Psoas muscle (tissue), 8 donors: ENCODE results near the gene KLC4. TPM values are rescaled to one million over a fixed set of nuclear protein-coding genes. Genes with fewer than 3 reads are reported as not detected.

Experiments
- ATAC-seq, 4 donors: fragments of 200-7000 bp; cut with Tn5 transposase; one replicate each; pipeline ENCODE4 v1.9.1; 2020; ENCODE audit warnings: moderate library complexity in 3 of 4, mild to moderate bottlenecking in 2 of 4
- DNase-seq, 2 donors: peaks; one replicate each; pipeline ENCODE4 v3.0.0-alpha.2; 2020
- H3K27ac ChIP-seq: fragments of 200-600 bp; one replicate; pipeline ENCODE4 v1.8.0; 2022
- H3K27me3 ChIP-seq, 3 donors: fragments of 200-600 bp in 1 of 3; one replicate each; pipeline versions ENCODE4 v1.6.1 to v1.8.0; 2013 to 2022; ENCODE audit warnings: low read length in 2 of 3, mild to moderate bottlenecking in 2 of 3, moderate library complexity in 1 of 3; ENCODE audit not compliant: insufficient read depth in 3 of 3
- H3K36me3 ChIP-seq, 2 donors: fragments of 200-600 bp in 1 of 2; one replicate each; pipeline versions ENCODE4 v1.6.1 to v1.8.0; 2013 to 2022; ENCODE audit warnings: low read depth in 1 of 2, mild to moderate bottlenecking in 1 of 2, moderate library complexity in 1 of 2; ENCODE audit not compliant: insufficient read depth in 1 of 2
- H3K4me1 ChIP-seq: fragments of 200-600 bp; one replicate; pipeline ENCODE4 v1.8.0; 2022
- H3K4me3 ChIP-seq: fragments of 200-600 bp; one replicate; pipeline ENCODE4 v1.8.0; 2022; ENCODE audit warnings: mild to moderate bottlenecking
- H3K9me3 ChIP-seq: fragments of 200-600 bp; one replicate; pipeline ENCODE4 v1.8.0; 2022
- WGBS, 3 donors: extraction: QIAGEN DNeasy Blood & Tissue Kit; methylation state at CpG; one replicate each; pipeline versions ENCODE4 v1.1.6 to v1.1.7; 2013; 5-methylcytosine and 5-hydroxymethylcytosine counted together
- intact Hi-C, 2 donors: fragments of 100-400 bp; cut with DNase I; formaldehyde crosslinking; loops; one replicate each; pipeline versions ENCODE4 v1.11.0 to v1.14.2; 2022
- polyA plus RNA-seq, 3 donors: library from polyadenylated mRNA; stranded (reverse); fragments of 200-250 nt; gene quantifications; one replicate each; pipeline ENCODE4 v1.2.3, GENCODE V29; 2013
- total RNA-seq, 4 donors: library from RNA; stranded (reverse); fragmentation: NEBNext Ultra II Directional in 2 of 4; extraction: Animal tissue kit (Norgen Biotek cat#: 25700) in 2 of 4; gene quantifications; one replicate each; pipeline versions ENCODE4 v1.2.1 to v1.2.4, GENCODE V29; 2021 to 2023
- TF ChIP-seq, protein P1 (sequence below): fragments of 200-600 bp; IDR thresholded peaks from one replicate; pipeline ENCODE4 v1.8.0; 2022; ENCODE audit warnings: antibody characterized with exemption
- donor health status: healthy with polysubstance abuse.
- donor health status: DM: no; HTN: no; CAD: no; lungs with moderate emphysema.
- donor health status: Bipolar disorder and iron deficiency.
- donor health status: healthy.
- donor health status: DM: yes; HTN: yes; CAD: no.
- donor health status: DM: no; HTN: no; CAD: no.
- donor health status: DM: no; HTN: no; CAD: no.
- donor health status: DM: yes; HTN: yes; CAD: no.

The KLC4 gene
- total and polyA plus RNA-seq, 7 donors = 12.2 to 20.9 (median 14.9) TPM

DNA sequence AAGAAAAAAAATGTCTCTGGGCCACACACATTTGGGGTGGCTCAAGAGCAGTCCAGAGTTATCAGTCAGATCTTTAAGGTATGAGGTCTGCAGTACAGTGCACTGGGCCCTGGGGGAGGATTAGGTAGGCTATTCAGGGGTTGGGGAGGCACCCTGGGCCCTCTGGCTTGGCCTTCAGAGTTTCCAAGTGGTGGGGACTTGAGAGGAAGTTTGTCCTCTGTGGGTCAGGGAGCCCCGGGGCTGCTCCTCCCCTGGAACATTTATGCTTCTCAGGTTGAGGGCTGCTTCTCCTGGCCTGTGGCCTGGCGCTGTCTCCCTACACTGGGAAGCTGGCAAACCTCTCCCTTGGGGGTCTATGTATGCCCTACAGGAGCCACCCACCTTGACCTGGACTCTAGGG, 62.7 kb downstream of the KLC4 start:
- ATAC-seq = no peak
- Histone ChIP-seq H3K4me3 (no peak overlapping the region), H3K36me3 (no peaks in the 10 kb centered on the region), H3K27me3 (no peaks in the 10 kb centered on the region), H3K27ac (no peak overlapping the region), H3K9me3 (no peaks in the 10 kb centered on the region), H3K4me1 (no peaks in the 10 kb centered on the region)
- TF ChIP-seq, protein P1, sequence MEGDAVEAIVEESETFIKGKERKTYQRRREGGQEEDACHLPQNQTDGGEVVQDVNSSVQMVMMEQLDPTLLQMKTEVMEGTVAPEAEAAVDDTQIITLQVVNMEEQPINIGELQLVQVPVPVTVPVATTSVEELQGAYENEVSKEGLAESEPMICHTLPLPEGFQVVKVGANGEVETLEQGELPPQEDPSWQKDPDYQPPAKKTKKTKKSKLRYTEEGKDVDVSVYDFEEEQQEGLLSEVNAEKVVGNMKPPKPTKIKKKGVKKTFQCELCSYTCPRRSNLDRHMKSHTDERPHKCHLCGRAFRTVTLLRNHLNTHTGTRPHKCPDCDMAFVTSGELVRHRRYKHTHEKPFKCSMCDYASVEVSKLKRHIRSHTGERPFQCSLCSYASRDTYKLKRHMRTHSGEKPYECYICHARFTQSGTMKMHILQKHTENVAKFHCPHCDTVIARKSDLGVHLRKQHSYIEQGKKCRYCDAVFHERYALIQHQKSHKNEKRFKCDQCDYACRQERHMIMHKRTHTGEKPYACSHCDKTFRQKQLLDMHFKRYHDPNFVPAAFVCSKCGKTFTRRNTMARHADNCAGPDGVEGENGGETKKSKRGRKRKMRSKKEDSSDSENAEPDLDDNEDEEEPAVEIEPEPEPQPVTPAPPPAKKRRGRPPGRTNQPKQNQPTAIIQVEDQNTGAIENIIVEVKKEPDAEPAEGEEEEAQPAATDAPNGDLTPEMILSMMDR = no peak
- no peak for DNase-seq
- WGBS, 3 donors = 64 to 74% (median 69%) methylated on average over 2 of the region's 2 CpGs
- intact Hi-C loops = loop anchor here in 1 of 2 donors (5.0 kb wide), 1 partner anchor 50 kb away; no protein-coding TSS in a partner anchor

DNA sequence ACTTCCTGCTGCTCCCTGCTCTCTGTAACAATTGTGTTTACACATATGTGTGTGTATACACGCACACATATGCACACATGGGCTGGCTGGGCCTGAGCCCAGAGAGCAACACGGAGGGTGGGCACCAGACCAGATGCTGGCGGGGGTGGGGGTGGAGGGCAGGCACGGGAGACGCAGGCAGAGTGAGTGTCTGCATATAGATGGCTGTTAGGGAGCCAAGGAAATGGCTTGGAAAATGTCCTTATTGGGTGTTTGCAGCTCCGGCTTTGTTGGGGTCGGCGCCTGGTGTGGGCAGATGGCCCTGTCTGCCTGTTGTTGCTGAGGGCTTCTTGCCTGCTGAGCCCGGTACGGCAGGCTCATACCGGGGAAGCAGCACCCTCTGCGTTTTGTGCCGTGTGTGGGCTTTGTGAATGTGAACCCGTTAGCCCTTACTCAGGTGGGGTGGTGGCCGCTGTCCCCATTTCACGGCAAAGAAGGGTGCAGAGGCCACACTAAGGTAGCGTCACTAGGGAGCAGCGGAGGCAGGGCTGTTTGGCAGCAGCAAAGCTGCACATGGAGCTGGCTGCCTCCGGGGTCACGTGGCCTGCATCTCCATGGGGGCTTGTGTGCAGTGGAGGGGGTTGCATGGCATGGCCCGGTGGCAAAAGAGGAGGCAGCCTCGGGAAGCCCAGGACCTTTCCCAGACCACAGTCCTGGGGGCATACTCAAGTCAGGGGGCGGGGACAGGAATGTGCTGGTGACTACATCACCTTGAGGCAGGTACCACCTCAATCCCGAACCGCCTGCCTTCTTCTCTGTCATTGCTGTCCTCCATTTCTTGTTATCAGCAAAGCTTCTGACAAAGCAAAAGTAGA, 64.3 kb downstream of the KLC4 start:
- Histone ChIP-seq H3K27ac (no peak overlapping the region), H3K36me3 (no peaks in the 10 kb centered on the region), H3K9me3 (no peaks in the 10 kb centered on the region), H3K4me1 (no peaks in the 10 kb centered on the region), H3K27me3 (no peaks in the 10 kb centered on the region), H3K4me3 (no peak overlapping the region)
- ATAC-seq (no peak), DNase-seq (no peak)
- intact Hi-C loops = loop anchor here in 1 of 2 donors (5.0 kb wide), 1 partner anchor 51 kb away; no protein-coding TSS in a partner anchor
- TF ChIP-seq, protein P1 = no peak
- 44 to 62% (median 49%) methylated on average over 24 to 25 of the region's 25 CpGs for WGBS, 3 donors

DNA sequence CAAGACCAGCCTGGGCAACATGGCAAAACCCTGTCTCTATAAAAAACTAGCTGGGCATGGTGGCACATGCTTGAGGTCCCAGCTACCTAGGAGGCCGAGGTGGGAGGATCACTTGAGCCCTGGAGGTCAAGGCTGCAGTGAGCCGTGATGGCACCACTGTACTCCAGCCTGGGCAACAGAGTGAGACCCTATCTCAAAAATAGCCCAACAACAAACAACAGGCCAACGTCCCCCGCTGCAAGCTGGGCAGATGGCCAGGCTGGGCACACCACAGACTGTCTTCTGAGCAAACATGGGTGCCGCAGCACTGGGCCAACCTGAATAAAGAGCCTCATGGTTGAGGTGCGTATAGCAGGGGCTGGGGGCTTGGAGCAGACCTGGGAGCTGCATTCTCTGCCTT, 65.0 kb downstream of the KLC4 start:
- H3K4me3 ChIP-seq = no peak overlapping the region
- no peak overlapping the region for H3K27ac ChIP-seq
- 73 to 86% (median 82%) methylated on average over 6 of the region's 6 CpGs for WGBS, 3 donors
- TF ChIP-seq, protein P1 = no peak
- ATAC-seq (no peak), DNase-seq (no peak)
- no peaks in the 10 kb centered on the region for H3K27me3 ChIP-seq
- intact Hi-C loops = loop anchor here in 1 of 2 donors (5.0 kb wide), 1 partner anchor 52 kb away; no protein-coding TSS in a partner anchor
- H3K36me3 ChIP-seq = no peaks in the 10 kb centered on the region
- no peaks in the 10 kb centered on the region for H3K9me3 ChIP-seq
- no peaks in the 10 kb centered on the region for H3K4me1 ChIP-seq

Other genes with a start within 250 kb of the KLC4 start
- 10 to 100 TPM; 50.7 to 70.4 (median 62.9) TPM for gene RPL7L1, start 180.0 kb upstream of the KLC4 start, total RNA-seq
- gene RPL7L1, start 180.0 kb upstream of the KLC4 start, polyA plus RNA-seq = 100 to 1,000 TPM in 1 of 3 donors, 10 to 100 TPM in 2; 35.5 to 107 (median 90.6) TPM
- not detected for gene PTCRA, start 143.6 kb upstream of the KLC4 start, total RNA-seq
- gene PTCRA, start 143.6 kb upstream of the KLC4 start, polyA plus RNA-seq = under 1 TPM in 1 of 3 donors, not detected in 2; 0.09 TPM
- gene CNPY3, start 130.2 kb upstream of the KLC4 start, total RNA-seq = 10 to 100 TPM in 2 of 4 donors, 1 to 10 TPM in 2; 6.8 to 11.9 (median 9.5) TPM
- 10 to 100 TPM in 2 of 3 donors, 1 to 10 TPM in 1; 5.7 to 13.7 (median 10.8) TPM for gene CNPY3, start 130.2 kb upstream of the KLC4 start, polyA plus RNA-seq
- gene GNMT, start 98.9 kb upstream of the KLC4 start, total RNA-seq = under 1 TPM in 3 of 4 donors, not detected in 1; 0.34 to 0.74 (median 0.43) TPM
- gene GNMT, start 98.9 kb upstream of the KLC4 start, polyA plus RNA-seq = under 1 TPM; 0.09 to 0.21 (median 0.12) TPM
- 10 to 100 TPM; 15.4 to 37.4 (median 25.8) TPM for gene PEX6, start 80.5 kb upstream of the KLC4 start, total RNA-seq
- gene PEX6, start 80.5 kb upstream of the KLC4 start, polyA plus RNA-seq = 10 to 100 TPM; 12.0 to 37.8 (median 16.5) TPM
- gene PPP2R5D, start 75.1 kb upstream of the KLC4 start, total RNA-seq = 10 to 100 TPM; 25.9 to 36.4 (median 31.0) TPM
- gene PPP2R5D, start 75.1 kb upstream of the KLC4 start, polyA plus RNA-seq = 10 to 100 TPM; 25.6 to 46.7 (median 27.1) TPM
- 10 to 100 TPM; 20.3 to 27.5 (median 26.9) TPM for gene MEA1, start 45.7 kb upstream of the KLC4 start, total RNA-seq
- 10 to 100 TPM; 42.5 to 95.2 (median 48.6) TPM for gene MEA1, start 45.7 kb upstream of the KLC4 start, polyA plus RNA-seq
- gene KLHDC3, start 45.4 kb upstream of the KLC4 start, total RNA-seq = 100 to 1,000 TPM in 2 of 4 donors, 10 to 100 TPM in 2; 75.2 to 115 (median 99.1) TPM
- gene KLHDC3, start 45.4 kb upstream of the KLC4 start, polyA plus RNA-seq = 100 to 1,000 TPM in 1 of 3 donors, 10 to 100 TPM in 2; 61.7 to 198 (median 97.1) TPM
- 10 to 100 TPM; 31.0 to 47.3 (median 37.5) TPM for gene RRP36, start 38.0 kb upstream of the KLC4 start, total RNA-seq
- gene RRP36, start 38.0 kb upstream of the KLC4 start, polyA plus RNA-seq = 10 to 100 TPM; 39.7 to 70.5 (median 68.2) TPM
- gene CUL7, start 5.8 kb upstream of the KLC4 start, total RNA-seq = 10 to 100 TPM in 3 of 4 donors, 1 to 10 TPM in 1; 9.3 to 23.4 (median 20.1) TPM
- 10 to 100 TPM in 1 of 3 donors, 1 to 10 TPM in 2; 6.0 to 11.5 (median 6.5) TPM for gene CUL7, start 5.8 kb upstream of the KLC4 start, polyA plus RNA-seq
- 100 to 1,000 TPM in 1 of 4 donors, 10 to 100 TPM in 3; 61.3 to 138 (median 94.5) TPM for gene MRPL2, start 197 bp upstream of the KLC4 start, total RNA-seq
- 100 to 1,000 TPM in 1 of 3 donors, 10 to 100 TPM in 2; 91.1 to 139 (median 91.2) TPM for gene MRPL2, start 197 bp upstream of the KLC4 start, polyA plus RNA-seq
- gene PTK7, start 16.7 kb downstream of the KLC4 start, total RNA-seq = 1 to 10 TPM in 2 of 4 donors, under 1 TPM in 2; 0.61 to 1.6 (median 1.1) TPM
- gene PTK7, start 16.7 kb downstream of the KLC4 start, polyA plus RNA-seq = under 1 TPM; 0.17 to 0.90 (median 0.23) TPM
- 10 to 100 TPM; 36.4 to 46.6 (median 40.1) TPM for gene SRF, start 111.6 kb downstream of the KLC4 start, total RNA-seq
- 10 to 100 TPM; 26.3 to 57.7 (median 34.7) TPM for gene SRF, start 111.6 kb downstream of the KLC4 start, polyA plus RNA-seq
- gene CUL9, start 122.6 kb downstream of the KLC4 start, total RNA-seq = 10 to 100 TPM in 2 of 4 donors, 1 to 10 TPM in 2; 6.5 to 10.9 (median 9.6) TPM
- gene CUL9, start 122.6 kb downstream of the KLC4 start, polyA plus RNA-seq = 10 to 100 TPM in 2 of 3 donors, 1 to 10 TPM in 1; 6.3 to 10.8 (median 10.7) TPM
- 10 to 100 TPM; 20.7 to 61.9 (median 37.2) TPM for gene DNPH1, start 169.8 kb downstream of the KLC4 start, total RNA-seq
- gene DNPH1, start 169.8 kb downstream of the KLC4 start, polyA plus RNA-seq = 10 to 100 TPM; 52.5 to 83.6 (median 55.9) TPM
- gene TTBK1, start 183.8 kb downstream of the KLC4 start, total RNA-seq = not detected
- gene TTBK1, start 183.8 kb downstream of the KLC4 start, polyA plus RNA-seq = under 1 TPM in 2 of 3 donors, not detected in 1; 0.01 to 0.03 TPM
- not detected for gene SLC22A7, start 238.6 kb downstream of the KLC4 start, total RNA-seq
- not detected for gene SLC22A7, start 238.6 kb downstream of the KLC4 start, polyA plus RNA-seq
- gene CRIP3, start 249.2 kb downstream of the KLC4 start, total RNA-seq = under 1 TPM in 1 of 4 donors, not detected in 3; 0.47 TPM
- under 1 TPM; 0.05 to 0.15 (median 0.09) TPM for gene CRIP3, start 249.2 kb downstream of the KLC4 start, polyA plus RNA-seq